K562 (cell line): ENCODE results near the gene IL20.

ENCODE experiments used
- CREB1 ChIP-seq, 2 experiments: sonication (generic) in 1 of 2; formaldehyde crosslinking in 1 of 2; IDR thresholded peaks; 2 replicates each; pipeline versions ENCODE4 v1.6.1 to v1.8.0; 2012 to 2022; ENCODE audit warnings: inconsistent platforms in 1 of 2, mild to moderate bottlenecking in 1 of 2, missing genetic modification reagents in 1 of 2, moderate library complexity in 1 of 2
- CTCF ChIP-seq, 3 experiments: IDR thresholded peaks in 2 of 3; conservative IDR thresholded peaks in 1 of 3; 2 replicates each; pipeline ENCODE4 v1.5.1; 2011 to 2012; ENCODE audit warnings: low read length in 3 of 3, mild to moderate bottlenecking in 3 of 3, control low read depth in 2 of 3, improper control_type of control experiment in 1 of 3, inconsistent platforms in 1 of 3, low read depth in 1 of 3, mixed read lengths in 1 of 3, moderate library complexity in 1 of 3; ENCODE audit not compliant: insufficient read depth in 2 of 3
- ELF1 ChIP-seq: fragments of 200-800 bp; sonication (Bioruptor generic); IDR thresholded peaks from 2 replicates; pipeline ENCODE4 v1.6.1; 2016; ENCODE audit warnings: missing genetic modification characterization, missing compliant biosample characterization
- EZH2 ChIP-seq: IDR thresholded peaks from 2 replicates; pipeline ENCODE4 v1.6.1; 2012; ENCODE audit warnings: low read depth, mild to moderate bottlenecking, inconsistent platforms, low read length, borderline replicate concordance
- SP1 ChIP-seq: sonication (generic); formaldehyde crosslinking; IDR thresholded peaks from 2 replicates; pipeline ENCODE4 v1.8.1; 2022; ENCODE audit warnings: mild to moderate bottlenecking, missing genetic modification reagents
- SRF ChIP-seq, 2 experiments: fragments of 250-450, 450-650 bp in 1 of 2; sonication (Bioruptor Pico) in 1 of 2; sonication (generic) in 1 of 2; formaldehyde crosslinking; IDR thresholded peaks; 2 replicates each; pipeline versions ENCODE4 v1.5.0 to v1.5.1; 2020 to 2022; ENCODE audit warnings: mild to moderate bottlenecking in 1 of 2, missing genetic modification reagents in 1 of 2
- TEAD4 ChIP-seq, 2 experiments: sonication (generic) in 1 of 2; formaldehyde crosslinking in 1 of 2; IDR thresholded peaks; 2 replicates each; pipeline versions ENCODE4 v1.6.1 to v1.8.0; 2012 to 2022; ENCODE audit warnings: borderline replicate concordance in 1 of 2, inconsistent platforms in 1 of 2, low read length in 1 of 2, mild to moderate bottlenecking in 1 of 2, missing genetic modification reagents in 1 of 2
- ZNF280B ChIP-seq: fragments of 250-450 bp; sonication (Bioruptor Pico); IDR thresholded peaks from 2 replicates; pipeline ENCODE4 v1.5.1; 2021; ENCODE audit warnings: mild to moderate bottlenecking
- TF ChIP-seq, protein P1 (sequence below): fragments of 450-650 bp; formaldehyde crosslinking; conservative IDR thresholded peaks from 2 replicates; pipeline ENCODE4 v1.4.0; 2022; ENCODE audit warnings: mild to moderate bottlenecking, missing genetic modification characterization
- TF ChIP-seq, protein P2 (sequence below): fragments of 450-650 bp; formaldehyde crosslinking; IDR thresholded peaks from 2 replicates; pipeline ENCODE4 v1.4.0; 2020; ENCODE audit warnings: mild to moderate bottlenecking, mixed read lengths
- TF ChIP-seq, protein P3 (sequence below): sonication (generic); formaldehyde crosslinking; IDR thresholded peaks from 2 replicates; pipeline ENCODE4 v1.8.0; 2022; ENCODE audit warnings: mild to moderate bottlenecking, low read depth, missing genetic modification reagents

DNA sequence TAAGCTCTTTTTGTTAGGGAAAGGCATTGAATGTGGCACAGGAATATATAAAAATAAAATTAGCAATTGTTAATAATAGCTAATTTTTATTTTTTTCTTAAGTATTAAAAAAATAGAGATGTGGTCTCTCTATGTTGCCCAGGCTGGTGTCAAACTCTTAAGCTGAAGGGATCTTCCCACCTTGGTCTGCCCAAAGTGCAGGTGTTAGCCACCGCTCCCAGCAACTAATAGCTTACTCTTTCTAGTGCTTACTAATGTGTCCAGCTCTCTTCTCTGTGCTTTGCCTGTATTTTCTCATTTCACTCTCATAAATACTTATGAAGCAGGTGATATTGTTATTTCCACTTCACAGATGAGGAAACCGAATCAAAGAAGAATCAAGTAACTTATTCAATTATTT, 18.5 kb downstream of the IL20 start:
- no peak for TF ChIP-seq SP1 (CRISPR knock-in tag)
- TF ChIP-seq ZNF280B (CRISPR knock-in tag): no peak
- TF ChIP-seq, protein P1, sequence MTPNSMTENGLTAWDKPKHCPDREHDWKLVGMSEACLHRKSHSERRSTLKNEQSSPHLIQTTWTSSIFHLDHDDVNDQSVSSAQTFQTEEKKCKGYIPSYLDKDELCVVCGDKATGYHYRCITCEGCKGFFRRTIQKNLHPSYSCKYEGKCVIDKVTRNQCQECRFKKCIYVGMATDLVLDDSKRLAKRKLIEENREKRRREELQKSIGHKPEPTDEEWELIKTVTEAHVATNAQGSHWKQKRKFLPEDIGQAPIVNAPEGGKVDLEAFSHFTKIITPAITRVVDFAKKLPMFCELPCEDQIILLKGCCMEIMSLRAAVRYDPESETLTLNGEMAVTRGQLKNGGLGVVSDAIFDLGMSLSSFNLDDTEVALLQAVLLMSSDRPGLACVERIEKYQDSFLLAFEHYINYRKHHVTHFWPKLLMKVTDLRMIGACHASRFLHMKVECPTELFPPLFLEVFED (CRISPR knock-in tag): no peak
- no peak for TF ChIP-seq ELF1
- TF ChIP-seq, protein P2, sequence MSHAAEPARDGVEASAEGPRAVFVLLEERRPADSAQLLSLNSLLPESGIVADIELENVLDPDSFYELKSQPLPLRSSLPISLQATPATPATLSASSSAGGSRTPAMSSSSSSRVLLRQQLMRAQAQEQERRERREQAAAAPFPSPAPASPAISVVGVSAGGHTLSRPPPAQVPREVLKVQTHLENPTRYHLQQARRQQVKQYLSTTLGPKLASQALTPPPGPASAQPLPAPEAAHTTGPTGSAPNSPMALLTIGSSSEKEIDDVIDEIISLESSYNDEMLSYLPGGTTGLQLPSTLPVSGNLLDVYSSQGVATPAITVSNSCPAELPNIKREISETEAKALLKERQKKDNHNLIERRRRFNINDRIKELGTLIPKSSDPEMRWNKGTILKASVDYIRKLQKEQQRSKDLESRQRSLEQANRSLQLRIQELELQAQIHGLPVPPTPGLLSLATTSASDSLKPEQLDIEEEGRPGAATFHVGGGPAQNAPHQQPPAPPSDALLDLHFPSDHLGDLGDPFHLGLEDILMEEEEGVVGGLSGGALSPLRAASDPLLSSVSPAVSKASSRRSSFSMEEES (CRISPR knock-in tag): no peak
- TF ChIP-seq, protein P3, sequence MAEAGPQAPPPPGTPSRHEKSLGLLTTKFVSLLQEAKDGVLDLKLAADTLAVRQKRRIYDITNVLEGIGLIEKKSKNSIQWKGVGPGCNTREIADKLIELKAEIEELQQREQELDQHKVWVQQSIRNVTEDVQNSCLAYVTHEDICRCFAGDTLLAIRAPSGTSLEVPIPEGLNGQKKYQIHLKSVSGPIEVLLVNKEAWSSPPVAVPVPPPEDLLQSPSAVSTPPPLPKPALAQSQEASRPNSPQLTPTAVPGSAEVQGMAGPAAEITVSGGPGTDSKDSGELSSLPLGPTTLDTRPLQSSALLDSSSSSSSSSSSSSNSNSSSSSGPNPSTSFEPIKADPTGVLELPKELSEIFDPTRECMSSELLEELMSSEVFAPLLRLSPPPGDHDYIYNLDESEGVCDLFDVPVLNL (CRISPR knock-in tag): no peak
- no peak for TF ChIP-seq CREB1 (IDR thresholded peaks at IDR 0.05)
- no peak for TF ChIP-seq CREB1 (CRISPR knock-in tag; IDR thresholded peaks at IDR 0.05)
- TF ChIP-seq TEAD4 (IDR thresholded peaks at IDR 0.05; ENCODE audit: low read length): no peak
- TF ChIP-seq TEAD4 (CRISPR knock-in tag; IDR thresholded peaks at IDR 0.05; ENCODE audit: borderline replicate concordance): no peak
- no peak for TF ChIP-seq EZH2
- TF ChIP-seq CTCF (IDR thresholded peaks at IDR 0.05 in 2 of 3, conservative IDR thresholded peaks at IDR 0.05 in 1 of 3; ENCODE audit: insufficient read depth in 2 of 3, low read depth in 1 of 3, low read length in 3 of 3): no peak
- no peak for TF ChIP-seq SRF (CRISPR knock-in tag; IDR thresholded peaks at IDR 0.05)
